ENCODE measurements around the gene GAS7.

GRCh38 chr17:10126616-10127501, 71.5 kb downstream of the GAS7 start:
- TF ChIP-seq EZH2 (IDR thresholded peaks at IDR 0.05), result no peak
- TF ChIP-seq POLR2AphosphoS5 (IDR thresholded peaks at IDR 0.05; ENCODE audit: borderline replicate concordance, low read depth, low read length), result no peak
- no peak for TF ChIP-seq FOXP2 (optimal IDR thresholded peaks at IDR 0.05; ENCODE audit: control extremely low read depth, extremely low read length, insufficient read depth)
